ENCODE data around the gene ADAM15.

The ADAM15 gene

DNA sequence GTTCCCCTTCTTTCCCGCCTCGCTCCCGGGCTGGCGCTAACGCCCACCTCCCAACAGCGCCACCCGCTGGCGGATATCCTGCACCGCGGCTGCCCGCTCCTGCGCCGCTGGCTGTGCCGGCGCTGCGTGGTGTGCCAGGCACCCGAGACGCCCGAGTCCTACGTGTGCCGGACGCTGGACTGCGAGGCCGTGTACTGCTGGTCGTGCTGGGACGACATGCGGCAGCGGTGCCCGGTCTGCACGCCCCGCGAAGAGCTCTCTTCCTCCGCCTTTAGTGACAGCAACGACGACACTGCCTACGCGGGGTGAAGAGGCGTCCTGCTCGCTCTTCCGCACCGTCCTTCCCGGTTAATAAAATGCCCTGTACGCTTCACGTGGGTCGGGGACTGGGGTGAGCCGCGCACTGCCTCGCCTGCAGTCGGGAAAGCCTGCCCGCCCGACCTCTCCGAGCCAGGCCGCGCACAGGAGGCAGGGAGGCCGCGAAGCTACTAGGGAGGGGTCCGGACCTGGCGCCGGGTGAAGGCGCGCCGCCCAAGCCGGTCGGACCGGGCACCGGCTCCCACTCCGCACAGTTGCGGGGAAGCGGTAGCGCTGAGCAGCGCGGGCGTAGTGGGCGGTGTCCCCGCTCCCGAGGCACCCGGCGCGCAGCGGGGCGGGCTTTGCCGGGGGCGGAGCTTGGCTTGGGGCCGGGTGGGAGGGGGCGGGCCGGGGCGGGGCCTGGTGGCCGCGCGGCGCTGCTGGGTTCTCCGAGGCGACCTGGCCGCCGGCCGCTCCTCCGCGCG, at the start of gene ADAM15 (continued):
- no peak for TF ChIP-seq ZNF473 (tag by site-specific recombination; IDR thresholded peaks at IDR 0.05)
- TF ChIP-seq ZNF416 (tag by site-specific recombination; IDR thresholded peaks at IDR 0.05), result no peak
- peak; percentile 34 for TF ChIP-seq ZFP69B (tag by site-specific recombination; IDR thresholded peaks at IDR 0.05)
- peak; percentile 86 for TF ChIP-seq EGR2 (tag by site-specific recombination; IDR thresholded peaks at IDR 0.05; ENCODE audit: low read depth)
- TF ChIP-seq ZBTB48 (tag by site-specific recombination; IDR thresholded peaks at IDR 0.05), result 0 out of 2 replicates have a peak, but pooled peaks have one; percentile 16
- TF ChIP-seq, protein P1, sequence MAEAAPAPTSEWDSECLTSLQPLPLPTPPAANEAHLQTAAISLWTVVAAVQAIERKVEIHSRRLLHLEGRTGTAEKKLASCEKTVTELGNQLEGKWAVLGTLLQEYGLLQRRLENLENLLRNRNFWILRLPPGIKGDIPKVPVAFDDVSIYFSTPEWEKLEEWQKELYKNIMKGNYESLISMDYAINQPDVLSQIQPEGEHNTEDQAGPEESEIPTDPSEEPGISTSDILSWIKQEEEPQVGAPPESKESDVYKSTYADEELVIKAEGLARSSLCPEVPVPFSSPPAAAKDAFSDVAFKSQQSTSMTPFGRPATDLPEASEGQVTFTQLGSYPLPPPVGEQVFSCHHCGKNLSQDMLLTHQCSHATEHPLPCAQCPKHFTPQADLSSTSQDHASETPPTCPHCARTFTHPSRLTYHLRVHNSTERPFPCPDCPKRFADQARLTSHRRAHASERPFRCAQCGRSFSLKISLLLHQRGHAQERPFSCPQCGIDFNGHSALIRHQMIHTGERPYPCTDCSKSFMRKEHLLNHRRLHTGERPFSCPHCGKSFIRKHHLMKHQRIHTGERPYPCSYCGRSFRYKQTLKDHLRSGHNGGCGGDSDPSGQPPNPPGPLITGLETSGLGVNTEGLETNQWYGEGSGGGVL (tag by site-specific recombination; IDR thresholded peaks at IDR 0.05), result peak; percentile 61; the same call in 1 of the 2 replicates
- TF ChIP-seq ZNF426 (tag by site-specific recombination; IDR thresholded peaks at IDR 0.05), result no peak
- TF ChIP-seq SCRT2 (tag by site-specific recombination; IDR thresholded peaks at IDR 0.05), result no peak
- TF ChIP-seq, protein P2, sequence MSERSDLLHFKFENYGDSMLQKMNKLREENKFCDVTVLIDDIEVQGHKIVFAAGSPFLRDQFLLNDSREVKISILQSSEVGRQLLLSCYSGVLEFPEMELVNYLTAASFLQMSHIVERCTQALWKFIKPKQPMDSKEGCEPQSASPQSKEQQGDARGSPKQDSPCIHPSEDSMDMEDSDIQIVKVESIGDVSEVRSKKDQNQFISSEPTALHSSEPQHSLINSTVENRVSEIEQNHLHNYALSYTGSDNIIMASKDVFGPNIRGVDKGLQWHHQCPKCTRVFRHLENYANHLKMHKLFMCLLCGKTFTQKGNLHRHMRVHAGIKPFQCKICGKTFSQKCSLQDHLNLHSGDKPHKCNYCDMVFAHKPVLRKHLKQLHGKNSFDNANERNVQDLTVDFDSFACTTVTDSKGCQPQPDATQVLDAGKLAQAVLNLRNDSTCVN (tag by site-specific recombination; optimal IDR thresholded peaks at IDR 0.05), result peak; percentile 96
- TF ChIP-seq SP7 (tag by site-specific recombination; IDR thresholded peaks at IDR 0.05), result peak; percentile 92
- TF ChIP-seq ZNF311 (tag by site-specific recombination; IDR thresholded peaks at IDR 0.05; ENCODE audit: borderline replicate concordance), result no peak
- TF ChIP-seq ZNF677 (tag by site-specific recombination; IDR thresholded peaks at IDR 0.05), result no peak
- TF ChIP-seq, protein P3, sequence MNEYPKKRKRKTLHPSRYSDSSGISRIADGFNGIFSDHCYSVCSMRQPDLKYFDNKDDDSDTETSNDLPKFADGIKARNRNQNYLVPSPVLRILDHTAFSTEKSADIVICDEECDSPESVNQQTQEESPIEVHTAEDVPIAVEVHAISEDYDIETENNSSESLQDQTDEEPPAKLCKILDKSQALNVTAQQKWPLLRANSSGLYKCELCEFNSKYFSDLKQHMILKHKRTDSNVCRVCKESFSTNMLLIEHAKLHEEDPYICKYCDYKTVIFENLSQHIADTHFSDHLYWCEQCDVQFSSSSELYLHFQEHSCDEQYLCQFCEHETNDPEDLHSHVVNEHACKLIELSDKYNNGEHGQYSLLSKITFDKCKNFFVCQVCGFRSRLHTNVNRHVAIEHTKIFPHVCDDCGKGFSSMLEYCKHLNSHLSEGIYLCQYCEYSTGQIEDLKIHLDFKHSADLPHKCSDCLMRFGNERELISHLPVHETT (tag by site-specific recombination; IDR thresholded peaks at IDR 0.05), result peak; percentile 64
- peak; percentile 72 for TF ChIP-seq ZIC2 (tag by site-specific recombination; IDR thresholded peaks at IDR 0.05)
- TF ChIP-seq, protein P4, sequence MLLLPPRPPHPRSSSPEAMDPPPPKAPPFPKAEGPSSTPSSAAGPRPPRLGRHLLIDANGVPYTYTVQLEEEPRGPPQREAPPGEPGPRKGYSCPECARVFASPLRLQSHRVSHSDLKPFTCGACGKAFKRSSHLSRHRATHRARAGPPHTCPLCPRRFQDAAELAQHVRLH (tag by site-specific recombination; IDR thresholded peaks at IDR 0.05), result peak; percentile 99
- TF ChIP-seq KLF10 (tag by site-specific recombination; IDR thresholded peaks at IDR 0.05), result peak; percentile 69
- no peak for TF ChIP-seq ZNF610 (tag by site-specific recombination; IDR thresholded peaks at IDR 0.05; ENCODE audit: borderline replicate concordance)
- TF ChIP-seq, protein P5, sequence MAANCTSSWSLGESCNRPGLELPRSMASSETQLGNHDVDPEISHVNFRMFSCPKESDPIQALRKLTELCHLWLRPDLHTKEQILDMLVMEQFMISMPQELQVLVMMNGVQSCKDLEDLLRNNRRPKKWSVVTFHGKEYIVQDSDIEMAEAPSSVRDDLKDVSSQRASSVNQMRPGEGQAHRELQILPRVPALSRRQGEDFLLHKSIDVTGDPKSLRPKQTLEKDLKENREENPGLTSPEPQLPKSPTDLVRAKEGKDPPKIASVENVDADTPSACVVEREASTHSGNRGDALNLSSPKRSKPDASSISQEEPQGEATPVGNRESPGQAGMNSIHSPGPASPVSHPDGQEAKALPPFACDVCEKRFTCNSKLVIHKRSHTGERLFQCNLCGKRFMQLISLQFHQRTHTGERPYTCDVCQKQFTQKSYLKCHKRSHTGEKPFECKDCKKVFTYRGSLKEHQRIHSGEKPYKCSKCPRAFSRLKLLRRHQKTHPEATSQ (tag by site-specific recombination; IDR thresholded peaks at IDR 0.05), result peak; percentile 14; the same call in 1 of the 2 replicates
- no peak for TF ChIP-seq ZNF366 (tag by site-specific recombination; conservative IDR thresholded peaks at IDR 0.05)
- no peak for TF ChIP-seq ZNF302 (tag by site-specific recombination; IDR thresholded peaks at IDR 0.05; ENCODE audit: low read depth)
- no peak for TF ChIP-seq ZNF132 (tag by site-specific recombination; IDR thresholded peaks at IDR 0.05; ENCODE audit: borderline replicate concordance)
- TF ChIP-seq ZBTB17 (tag by site-specific recombination; IDR thresholded peaks at IDR 0.05), result peak; percentile 94
- TF ChIP-seq ZNF792 (tag by site-specific recombination; IDR thresholded peaks at IDR 0.05), result no peak
- TF ChIP-seq ZNF394 (tag by site-specific recombination; IDR thresholded peaks at IDR 0.05; ENCODE audit: borderline replicate concordance), result peak; percentile 53; the same call in 1 of the 2 replicates
- TF ChIP-seq, protein P6, sequence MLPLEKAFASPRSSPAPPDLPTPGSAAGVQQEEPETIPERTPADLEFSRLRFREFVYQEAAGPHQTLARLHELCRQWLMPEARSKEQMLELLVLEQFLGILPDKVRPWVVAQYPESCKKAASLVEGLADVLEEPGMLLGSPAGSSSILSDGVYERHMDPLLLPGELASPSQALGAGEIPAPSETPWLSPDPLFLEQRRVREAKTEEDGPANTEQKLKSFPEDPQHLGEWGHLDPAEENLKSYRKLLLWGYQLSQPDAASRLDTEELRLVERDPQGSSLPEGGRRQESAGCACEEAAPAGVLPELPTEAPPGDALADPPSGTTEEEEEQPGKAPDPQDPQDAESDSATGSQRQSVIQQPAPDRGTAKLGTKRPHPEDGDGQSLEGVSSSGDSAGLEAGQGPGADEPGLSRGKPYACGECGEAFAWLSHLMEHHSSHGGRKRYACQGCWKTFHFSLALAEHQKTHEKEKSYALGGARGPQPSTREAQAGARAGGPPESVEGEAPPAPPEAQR (tag by site-specific recombination; IDR thresholded peaks at IDR 0.05), result no peak; the same call in 1 of the 2 replicates
- no peak for TF ChIP-seq HOXD13 (CRISPR knock-in tag; IDR thresholded peaks at IDR 0.05; ENCODE audit: borderline replicate concordance)
- TF ChIP-seq ZNF747 (tag by site-specific recombination; IDR thresholded peaks at IDR 0.05), result no peak
- no peak; the same call in none of the 2 replicates for TF ChIP-seq GLI4 (tag by site-specific recombination; IDR thresholded peaks at IDR 0.05)
- TF ChIP-seq RBAK (tag by site-specific recombination; IDR thresholded peaks at IDR 0.05), result no peak
- no peak for TF ChIP-seq ZNF248 (tag by site-specific recombination; IDR thresholded peaks at IDR 0.05)
- TF ChIP-seq ZBTB8A (tag by site-specific recombination; IDR thresholded peaks at IDR 0.05), result peak; percentile 92
- TF ChIP-seq, protein P7, sequence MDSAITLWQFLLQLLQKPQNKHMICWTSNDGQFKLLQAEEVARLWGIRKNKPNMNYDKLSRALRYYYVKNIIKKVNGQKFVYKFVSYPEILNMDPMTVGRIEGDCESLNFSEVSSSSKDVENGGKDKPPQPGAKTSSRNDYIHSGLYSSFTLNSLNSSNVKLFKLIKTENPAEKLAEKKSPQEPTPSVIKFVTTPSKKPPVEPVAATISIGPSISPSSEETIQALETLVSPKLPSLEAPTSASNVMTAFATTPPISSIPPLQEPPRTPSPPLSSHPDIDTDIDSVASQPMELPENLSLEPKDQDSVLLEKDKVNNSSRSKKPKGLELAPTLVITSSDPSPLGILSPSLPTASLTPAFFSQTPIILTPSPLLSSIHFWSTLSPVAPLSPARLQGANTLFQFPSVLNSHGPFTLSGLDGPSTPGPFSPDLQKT (IDR thresholded peaks at IDR 0.05; ENCODE audit: borderline replicate concordance, low read depth, low read length), result no peak

Data from HEK293 (cell line).